Kidney (tissue), 14 donors: Measurements from ENCODE around the gene TRPM2. TPM values are rescaled to one million over a fixed set of nuclear protein-coding genes. Genes with fewer than 3 reads are reported as not detected.

Experiments
- DNase-seq, 5 donors: peaks; one replicate each; pipeline ENCODE4 v3.0.0-alpha.2; 2013 to 2020
- FAIRE-seq: peaks from 2 replicates; lab custom pipeline; 2012; peaks lifted over from hg19 to GRCh38; lab: Jason Lieb, UNC
- H3K27ac ChIP-seq, 2 donors: one replicate each; pipeline ENCODE4 v1.7.0; 2013; ENCODE audit warnings: low read depth in 2 of 2, low read length in 2 of 2, inconsistent platforms in 1 of 2
- H3K27me3 ChIP-seq: one replicate; pipeline ENCODE4 v1.7.1; 2013; ENCODE audit warnings: low read length, inconsistent platforms; ENCODE audit not compliant: control insufficient read depth, insufficient read depth
- H3K36me3 ChIP-seq, 3 donors: one replicate each; pipeline versions ENCODE4 v1.7.0 to v1.7.1; 2013; ENCODE audit warnings: low read length in 3 of 3, control low read depth in 1 of 3, inconsistent platforms in 1 of 3; ENCODE audit not compliant: insufficient read depth in 3 of 3, control insufficient read depth in 2 of 3
- H3K4me1 ChIP-seq, 3 donors: one replicate each; pipeline versions ENCODE4 v1.7.0 to v1.7.1; 2013; ENCODE audit warnings: low read length in 3 of 3, inconsistent platforms in 1 of 3, low read depth in 1 of 3; ENCODE audit not compliant: control insufficient read depth in 2 of 3, insufficient read depth in 2 of 3
- H3K4me3 ChIP-seq, 3 donors: one replicate each; pipeline versions ENCODE4 v1.7.0 to v1.8.1; 2013; ENCODE audit warnings: low read length in 3 of 3, control low read depth in 1 of 3, inconsistent platforms in 1 of 3
- H3K9ac ChIP-seq, 3 donors: one replicate each; pipeline versions ENCODE4 v1.7.0 to v1.7.1; 2013; ENCODE audit warnings: low read length in 3 of 3, control low read depth in 1 of 3, inconsistent platforms in 1 of 3
- H3K9me3 ChIP-seq, 3 donors: one replicate each; pipeline versions ENCODE4 v1.7.0 to v1.7.1; 2013; ENCODE audit warnings: low read length in 3 of 3, control low read depth in 1 of 3, inconsistent platforms in 1 of 3; ENCODE audit not compliant: control insufficient read depth in 2 of 3, insufficient read depth in 1 of 3
- CTCF ChIP-seq: IDR thresholded peaks from 3 replicates; pipeline ENCODE4 v1.5.1; 2012; ENCODE audit warnings: mild to moderate bottlenecking, moderate library complexity, borderline replicate concordance; ENCODE audit not compliant: insufficient read depth; ENCODE audit errors: extremely low read depth
- intact Hi-C: fragments of 100-400 bp; cut with DNase I; formaldehyde crosslinking; loops from one replicate; pipeline ENCODE4 v1.11.1; 2022
- polyA plus RNA-seq: library from polyadenylated mRNA; stranded (reverse); fragments of 350-450 nt; fragmentation: Illumina TruSeq; extraction: RNeasy Lipid Tissue Mini Kit (QIAGEN cat#74804); gene quantifications from one replicate; pipeline ENCODE4 v1.2.3, GENCODE V29; 2014; ENCODE audit warnings: low read depth, low replicate concordance; ENCODE audit not compliant: insufficient read depth
- total RNA-seq: library from RNA; stranded (reverse); fragmentation: NEBNext Ultra II Directional; extraction: Animal tissue kit (Norgen Biotek cat#: 25700); gene quantifications from one replicate; pipeline ENCODE4 v1.2.1, GENCODE V29; 2021
- donor health status: control.
- donor health status: control.
- donor health status: control.
- donor health status: control.
- donor health status: control.
- donor health status: DM: yes; HTN: yes; CAD: no.
- donor health status: Normal renal cell carcinoma (clear cell type).

The TRPM2 gene
- total and polyA plus RNA-seq, 2 donors from 2014 or later = 2.0 to 11.5 TPM

- TF ChIP-seq CTCF = no peak
- Histone ChIP-seq H3K36me3 (peaks cover 0 to 39% (median 15%) of the 10 kb centered on the region in 3 donors), H3K9ac (no peak overlapping the region), H3K9me3 (no peaks in the 10 kb centered on the region), H3K4me1 (no peaks in the 10 kb centered on the region), H3K4me3 (no peak overlapping the region), H3K27me3 (no peaks in the 10 kb centered on the region), H3K27ac (no peak overlapping the region)
- DNase-seq (no peak), FAIRE-seq (no peak)
- intact Hi-C loops = no loop called here
Observed at GRCh38 chr21:44317241-44317782, 36.1 kb upstream of the TRPM2 start.

DNA sequence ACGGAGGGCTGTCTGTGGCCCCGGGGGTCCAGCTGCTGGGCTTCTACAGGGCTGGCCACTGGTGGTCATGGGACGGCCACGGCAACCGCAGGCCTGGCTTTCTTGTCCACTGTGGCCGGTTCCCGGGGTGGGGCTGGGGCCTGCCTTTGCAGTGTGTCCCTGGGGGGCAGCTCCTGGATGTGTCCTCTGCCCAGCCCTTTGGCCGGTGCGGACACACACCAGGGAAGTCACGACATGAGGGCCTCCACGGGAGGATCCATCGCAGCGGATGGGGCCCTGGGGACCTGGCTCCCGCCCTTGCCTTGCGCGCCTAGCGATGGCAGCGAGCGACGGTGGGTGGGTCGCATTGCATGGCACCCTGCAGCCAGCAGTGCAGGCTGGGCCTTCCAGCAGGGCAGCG, 35.5 kb upstream of the TRPM2 start:
- FAIRE-seq (no peak), DNase-seq (no peak)
- no peaks in the 10 kb centered on the region for H3K27me3 ChIP-seq
- no peaks in the 10 kb centered on the region for H3K9me3 ChIP-seq
- no peak overlapping the region for H3K27ac ChIP-seq
- no peak overlapping the region for H3K4me3 ChIP-seq
- H3K9ac ChIP-seq = no peak overlapping the region
- no peak for TF ChIP-seq CTCF
- H3K36me3 ChIP-seq = peaks cover 0 to 39% (median 14%) of the 10 kb centered on the region in 3 donors
- no peaks in the 10 kb centered on the region for H3K4me1 ChIP-seq
- intact Hi-C loops = no loop called here

DNA sequence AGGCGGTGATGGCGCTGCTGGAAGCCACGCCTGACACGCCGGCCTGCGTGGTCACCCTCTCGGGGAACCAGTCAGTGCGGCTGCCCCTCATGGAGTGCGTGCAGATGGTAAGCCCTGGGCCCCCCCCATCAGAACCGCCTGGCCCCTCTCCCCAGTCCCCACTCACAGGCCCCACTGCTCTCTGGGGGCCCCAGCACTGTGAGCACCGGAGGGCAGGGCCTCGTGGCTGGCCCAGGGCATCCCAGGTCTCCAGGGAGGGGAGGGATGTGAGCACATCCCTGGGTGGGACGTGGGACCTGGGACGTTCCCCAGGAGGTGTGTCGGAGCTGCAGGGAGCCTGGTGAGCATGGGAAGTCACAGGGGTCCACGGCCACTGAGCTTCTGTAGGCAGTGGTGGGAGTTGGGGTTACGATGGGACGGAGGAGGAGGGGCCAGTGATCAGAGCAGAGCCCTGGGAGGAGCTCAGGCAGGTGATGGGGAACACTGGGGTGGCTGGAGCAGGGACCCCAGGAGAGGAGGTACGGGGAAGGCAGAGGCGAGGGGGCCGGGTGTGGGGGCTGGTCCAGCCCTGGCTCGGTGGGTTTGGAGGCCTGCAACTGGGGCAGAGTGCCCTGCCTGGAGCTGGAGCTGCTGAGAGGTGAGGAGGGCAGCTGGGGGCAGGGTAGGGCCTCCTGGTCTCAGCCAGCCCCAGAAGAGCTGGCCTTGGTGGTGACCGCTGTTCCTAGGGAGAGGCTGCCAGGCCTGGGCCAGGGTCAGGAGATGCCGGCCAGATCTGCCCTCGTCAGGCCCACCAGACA, 34.7 kb upstream of the TRPM2 start:
- H3K4me1 ChIP-seq = no peaks in the 10 kb centered on the region
- intact Hi-C loops = no loop called here
- H3K27ac ChIP-seq = no peak overlapping the region
- H3K27me3 ChIP-seq = no peaks in the 10 kb centered on the region
- no peak overlapping the region for H3K9ac ChIP-seq
- no peaks in the 10 kb centered on the region for H3K9me3 ChIP-seq
- DNase-seq = no peak
- no peak for TF ChIP-seq CTCF
- peaks cover 0 to 33% (median 15%) of the 10 kb centered on the region in 3 donors for H3K36me3 ChIP-seq
- no peak overlapping the region for H3K4me3 ChIP-seq
- no peak for FAIRE-seq
